ENCODE data around the gene THUMPD1.

DNA sequence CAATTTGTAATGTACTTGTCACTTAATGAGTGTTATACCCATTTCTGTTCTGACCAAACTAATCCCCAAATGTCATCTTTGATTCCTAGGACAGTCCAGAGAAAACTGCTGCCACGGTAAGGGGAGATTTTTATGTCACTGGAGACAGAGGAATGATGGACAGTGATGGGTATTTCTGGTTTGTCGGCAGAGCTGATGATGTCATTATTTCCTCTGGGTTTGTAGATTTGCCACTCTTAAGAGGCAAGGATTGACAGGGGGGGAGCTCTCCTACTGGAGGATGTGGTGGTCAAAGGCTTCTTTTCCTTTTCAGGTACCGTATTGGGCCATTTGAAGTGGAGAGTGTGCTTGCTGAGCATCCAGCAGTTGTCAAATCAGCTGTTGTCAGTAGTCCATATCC, 12.5 kb downstream of the THUMPD1 start:
- TF ChIP-seq, protein P1, sequence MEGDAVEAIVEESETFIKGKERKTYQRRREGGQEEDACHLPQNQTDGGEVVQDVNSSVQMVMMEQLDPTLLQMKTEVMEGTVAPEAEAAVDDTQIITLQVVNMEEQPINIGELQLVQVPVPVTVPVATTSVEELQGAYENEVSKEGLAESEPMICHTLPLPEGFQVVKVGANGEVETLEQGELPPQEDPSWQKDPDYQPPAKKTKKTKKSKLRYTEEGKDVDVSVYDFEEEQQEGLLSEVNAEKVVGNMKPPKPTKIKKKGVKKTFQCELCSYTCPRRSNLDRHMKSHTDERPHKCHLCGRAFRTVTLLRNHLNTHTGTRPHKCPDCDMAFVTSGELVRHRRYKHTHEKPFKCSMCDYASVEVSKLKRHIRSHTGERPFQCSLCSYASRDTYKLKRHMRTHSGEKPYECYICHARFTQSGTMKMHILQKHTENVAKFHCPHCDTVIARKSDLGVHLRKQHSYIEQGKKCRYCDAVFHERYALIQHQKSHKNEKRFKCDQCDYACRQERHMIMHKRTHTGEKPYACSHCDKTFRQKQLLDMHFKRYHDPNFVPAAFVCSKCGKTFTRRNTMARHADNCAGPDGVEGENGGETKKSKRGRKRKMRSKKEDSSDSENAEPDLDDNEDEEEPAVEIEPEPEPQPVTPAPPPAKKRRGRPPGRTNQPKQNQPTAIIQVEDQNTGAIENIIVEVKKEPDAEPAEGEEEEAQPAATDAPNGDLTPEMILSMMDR (IDR thresholded peaks at IDR 0.05), result no peak
- no peak for TF ChIP-seq POLR2A (IDR thresholded peaks at IDR 0.05)
